KG1 (cell line): Measurements from ENCODE around the gene PLIN3.
"Not testable (repeated sequence)": the region's sequence is repeated elsewhere in the genome, so short reads cannot be mapped to it uniquely, and the experiment has no call there.

Experiments
- DNase-seq: peaks from one replicate; lab custom pipeline; 2025; lab: John Stamatoyannopoulos, UW

PLIN3 gene

GRCh38 chr19:4891066-4891465, 23.6 kb upstream of the PLIN3 start:
- DNase-seq, result no peak

- DNase-seq, result no peak
Observed at GRCh38 chr19:4889034-4889815, 21.8 kb upstream of the PLIN3 start.

- DNase-seq, result not testable (repeated sequence)
Observed at GRCh38 chr19:4887803-4888202, 20.3 kb upstream of the PLIN3 start.

GRCh38 chr19:4884993-4885392, 17.5 kb upstream of the PLIN3 start:
- DNase-seq, result not testable (repeated sequence)

- DNase-seq, result not testable (repeated sequence)
Observed at GRCh38 chr19:4882874-4883273, 15.4 kb upstream of the PLIN3 start.

- no peak for DNase-seq
Observed at GRCh38 chr19:4879041-4879440, 11.6 kb upstream of the PLIN3 start.

- no peak for DNase-seq
Observed at GRCh38 chr19:4878491-4878968, 11.1 kb upstream of the PLIN3 start.

GRCh38 chr19:4877753-4878490, 10.5 kb upstream of the PLIN3 start:
- no peak for DNase-seq

- no peak for DNase-seq
Observed at GRCh38 chr19:4873930-4874329, 6.5 kb upstream of the PLIN3 start.

GRCh38 chr19:4871711-4872110, 4.2 kb upstream of the PLIN3 start:
- DNase-seq, result no peak

- no peak for DNase-seq
Observed at GRCh38 chr19:4870025-4870700, 2.7 kb upstream of the PLIN3 start.

- DNase-seq, result no peak
Observed at GRCh38 chr19:4868286-4868834, 893 bp upstream of the PLIN3 start.

GRCh38 chr19:4866595-4867424, 657 bp downstream of the PLIN3 start:
- DNase-seq, result peak; percentile 27

GRCh38 chr19:4861147-4861546, 6.3 kb downstream of the PLIN3 start:
- no peak for DNase-seq

GRCh38 chr19:4859697-4860096, 7.8 kb downstream of the PLIN3 start:
- no peak for DNase-seq

GRCh38 chr19:4856468-4856867, 11.0 kb downstream of the PLIN3 start:
- not testable (repeated sequence) for DNase-seq

- not testable (repeated sequence) for DNase-seq
Observed at GRCh38 chr19:4853506-4853905, 14.0 kb downstream of the PLIN3 start.

GRCh38 chr19:4852484-4852883, 15.0 kb downstream of the PLIN3 start:
- no peak for DNase-seq

- no peak for DNase-seq
Observed at GRCh38 chr19:4851551-4852290, 15.7 kb downstream of the PLIN3 start.

- no peak for DNase-seq
Observed at GRCh38 chr19:4849019-4849418, 18.4 kb downstream of the PLIN3 start.
